PC-3 (cell line): ENCODE data around the gene EDN3. TPM values are rescaled to one million over a fixed set of nuclear protein-coding genes. Genes with fewer than 3 reads are reported as not detected.

Experiments used
- ATAC-seq: fragments of 200-7000 bp; cut with Tn5 transposase; 2 replicates; pipeline ENCODE4 v1.9.1; 2020; ENCODE audit warnings: mild to moderate bottlenecking, moderate library complexity
- Bru-seq: library from RNA; stranded (reverse); fragments of 400-500 nt; gene quantifications from one replicate; lab custom pipeline; 2021; lab: Mats Ljungman, UMichigan
- BruChase-seq, 2 experiments: library from RNA; stranded (reverse); fragments of 400-500 nt; gene quantifications; one replicate each; lab custom pipeline; 2021; lab: Mats Ljungman, UMichigan
- BruUV-seq: library from RNA; stranded (reverse); fragments of 400-500 nt; replicated peaks from 2 replicates; lab custom pipeline; 2021; lab: Mats Ljungman, UMichigan
- CTCF ChIA-PET: fragments of 300-600 bp; sonication (Branson Sonifier 250); formaldehyde crosslinking; loops from one replicate; lab custom pipeline; 2022; ENCODE audit warnings: antibody characterized with exemption; lab: Charles Lee
- POLR2A ChIA-PET: fragments of 300-600 bp; sonication (Branson Sonifier 250); formaldehyde crosslinking; loops from one replicate; lab custom pipeline; 2022; ENCODE audit warnings: antibody characterized with exemption; ENCODE audit not compliant: unreplicated experiment; lab: Charles Lee
- DNase-seq: peaks from one replicate; pipeline ENCODE4 v3.0.0-alpha.2; 2015
- H2AFZ ChIP-seq: fragments of 300-600 bp; sonication (generic); 2 replicates; pipeline ENCODE4 v1.6.0; 2016; ENCODE audit warnings: antibody characterized with exemption, low read length
- H3F3A ChIP-seq: fragments of 300-600 bp; sonication (generic); one replicate; pipeline ENCODE4 v1.6.0; 2017; ENCODE audit warnings: antibody characterized with exemption, low read length, control low read depth, mild to moderate bottlenecking; ENCODE audit not compliant: unreplicated experiment
- H3K27ac ChIP-seq: fragments of 300-600 bp; sonication (generic); 2 replicates; pipeline ENCODE4 v1.5.1; 2016; ENCODE audit warnings: mild to moderate bottlenecking, low read length
- H3K27me3 ChIP-seq: fragments of 300-600 bp; sonication (generic); 2 replicates; pipeline ENCODE4 v1.6.1; 2016; ENCODE audit warnings: low read length, mixed read lengths
- H3K36me3 ChIP-seq: fragments of 300-600 bp; sonication (generic); 2 replicates; pipeline ENCODE4 v1.6.1; 2016; ENCODE audit warnings: low read depth, mixed run types, low read length, mixed read lengths
- H3K4me1 ChIP-seq: fragments of 300-600 bp; sonication (generic); 2 replicates; pipeline ENCODE4 v1.5.1; 2016; ENCODE audit warnings: low read length; ENCODE audit not compliant: insufficient read depth
- H3K4me2 ChIP-seq: fragments of 300-600 bp; sonication (generic); 2 replicates; pipeline ENCODE4 v1.6.0; 2016; ENCODE audit warnings: low read length
- H3K4me3 ChIP-seq: fragments of 300-600 bp; sonication (generic); 2 replicates; pipeline ENCODE4 v1.5.1; 2016; ENCODE audit warnings: mild to moderate bottlenecking, low read length, mixed read lengths
- H3K79me2 ChIP-seq: fragments of 300-600 bp; sonication (generic); 2 replicates; pipeline ENCODE4 v1.6.1; 2017; ENCODE audit warnings: low read length, mixed read lengths
- H3K9ac ChIP-seq: fragments of 300-600 bp; sonication (generic); 2 replicates; pipeline ENCODE4 v1.6.0; 2016; ENCODE audit warnings: mild to moderate bottlenecking, low read length
- H3K9me2 ChIP-seq: fragments of 300-600 bp; sonication (generic); replicated peaks from 2 replicates; pipeline ENCODE4 v1.6.1; 2016; ENCODE audit warnings: mixed run types, low read length, mixed read lengths
- H3K9me3 ChIP-seq: fragments of 300-600 bp; sonication (generic); 2 replicates; pipeline ENCODE4 v1.6.1; 2016; ENCODE audit warnings: low read length, mixed read lengths
- H4K20me1 ChIP-seq: fragments of 300-600 bp; sonication (generic); 2 replicates; pipeline ENCODE4 v1.6.1; 2016; ENCODE audit warnings: low read length, mixed read lengths
- EZH2 ChIP-seq: fragments of 300-600 bp; sonication (generic); IDR thresholded peaks from one replicate; pipeline ENCODE4 v1.6.1; 2017; ENCODE audit warnings: antibody characterized with exemption, mild to moderate bottlenecking, low read length; ENCODE audit not compliant: unreplicated experiment
- EZH2phosphoT487 ChIP-seq: fragments of 300-600 bp; sonication (generic); IDR thresholded peaks from 2 replicates; pipeline ENCODE4 v1.6.1; 2018; ENCODE audit warnings: mild to moderate bottlenecking, antibody characterized with exemption, low read length, borderline replicate concordance
- intact Hi-C: fragments of 100-400 bp; cut with micrococcal nuclease; formaldehyde crosslinking; loops from 2 replicates; pipeline ENCODE4 v1.9.0; 2023
- long read RNA-seq: library from polyadenylated mRNA; unstranded; transcript quantifications from one replicate; pipeline ENCODE4 v2.0.0, GENCODE V29; 2021; ENCODE audit not compliant: unreplicated experiment
- total RNA-seq: library from RNA; depleted of rRNA; stranded (reverse); fragments of >200 nt; gene quantifications from 2 replicates; pipeline ENCODE4 v1.2.3, GENCODE V29; 2014; rRNA removed
- TF ChIP-seq, protein P1 (sequence below): fragments of 300-600 bp; sonication (generic); conservative IDR thresholded peaks from 2 replicates; pipeline ENCODE4 v1.5.1; 2017; ENCODE audit warnings: antibody characterized with exemption, low read depth, mild to moderate bottlenecking, low read length

EDN3 gene, protein sequence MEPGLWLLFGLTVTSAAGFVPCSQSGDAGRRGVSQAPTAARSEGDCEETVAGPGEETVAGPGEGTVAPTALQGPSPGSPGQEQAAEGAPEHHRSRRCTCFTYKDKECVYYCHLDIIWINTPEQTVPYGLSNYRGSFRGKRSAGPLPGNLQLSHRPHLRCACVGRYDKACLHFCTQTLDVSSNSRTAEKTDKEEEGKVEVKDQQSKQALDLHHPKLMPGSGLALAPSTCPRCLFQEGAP
- total RNA-seq (not detected in 2 replicates), Bru-seq, nascent RNA (not detected), BruChase-seq, experiment 1, labeled RNA remaining after a 6-hour chase (not detected), BruChase-seq, experiment 2, labeled RNA remaining after a 2-hour chase (not detected)
- long read RNA-seq = 0 reads

DNA sequence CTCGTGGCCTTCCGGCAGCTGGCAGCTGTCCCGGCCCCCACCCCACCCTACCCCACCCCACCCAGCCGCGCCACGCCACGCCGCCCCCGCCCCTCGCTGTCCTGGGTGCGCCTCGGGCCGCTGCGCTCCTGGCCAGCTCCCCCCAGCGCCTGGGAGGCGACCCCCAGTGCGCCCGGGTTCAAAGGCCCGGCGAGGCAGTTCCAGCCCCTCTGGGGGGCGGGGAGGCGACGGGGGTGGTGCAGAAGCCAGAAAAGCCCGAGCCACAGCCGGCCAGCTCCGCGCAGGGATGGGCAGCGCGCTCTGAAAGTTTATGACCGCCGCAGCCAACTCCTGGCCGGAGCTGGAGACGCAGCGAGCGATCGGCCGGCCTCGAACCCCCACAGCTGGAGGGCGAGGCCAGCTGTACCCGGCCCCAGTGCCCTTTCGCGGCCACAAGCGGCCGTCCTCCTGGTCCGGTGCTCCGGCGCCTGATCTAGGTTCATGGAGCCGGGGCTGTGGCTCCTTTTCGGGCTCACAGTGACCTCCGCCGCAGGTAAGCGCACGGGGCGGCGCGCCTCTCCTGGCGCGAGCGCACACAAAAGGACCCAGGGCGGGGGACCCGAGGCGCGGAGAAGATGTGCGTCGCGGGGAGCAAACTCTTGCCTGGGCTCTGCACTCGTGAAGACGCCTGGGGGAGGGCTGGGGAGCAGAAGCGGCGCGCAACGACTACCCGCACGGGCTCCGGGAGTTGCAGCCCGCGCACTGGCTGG is at the start of gene EDN3:
TSS of gene EDN3 (plus strand) at position 279 of the 749 bp plus-strand sequence. CDS start at position 481, 202 bp downstream.
- no peaks in the 10 kb centered on the region for H3K36me3 ChIP-seq
- ChIA-PET POLR2A (no interaction called here), CTCF (no interaction called here)
- no peak within 1 kb of the TSS for H3K27ac ChIP-seq
- H3K9me2 ChIP-seq = no peaks in the 10 kb centered on the region
- no peak within 1 kb of the TSS for H3K4me2 ChIP-seq
- H3F3A ChIP-seq = no peaks in the 10 kb centered on the region
- no peak within 1 kb of the TSS for H3K4me3 ChIP-seq
- TF ChIP-seq, protein P1, sequence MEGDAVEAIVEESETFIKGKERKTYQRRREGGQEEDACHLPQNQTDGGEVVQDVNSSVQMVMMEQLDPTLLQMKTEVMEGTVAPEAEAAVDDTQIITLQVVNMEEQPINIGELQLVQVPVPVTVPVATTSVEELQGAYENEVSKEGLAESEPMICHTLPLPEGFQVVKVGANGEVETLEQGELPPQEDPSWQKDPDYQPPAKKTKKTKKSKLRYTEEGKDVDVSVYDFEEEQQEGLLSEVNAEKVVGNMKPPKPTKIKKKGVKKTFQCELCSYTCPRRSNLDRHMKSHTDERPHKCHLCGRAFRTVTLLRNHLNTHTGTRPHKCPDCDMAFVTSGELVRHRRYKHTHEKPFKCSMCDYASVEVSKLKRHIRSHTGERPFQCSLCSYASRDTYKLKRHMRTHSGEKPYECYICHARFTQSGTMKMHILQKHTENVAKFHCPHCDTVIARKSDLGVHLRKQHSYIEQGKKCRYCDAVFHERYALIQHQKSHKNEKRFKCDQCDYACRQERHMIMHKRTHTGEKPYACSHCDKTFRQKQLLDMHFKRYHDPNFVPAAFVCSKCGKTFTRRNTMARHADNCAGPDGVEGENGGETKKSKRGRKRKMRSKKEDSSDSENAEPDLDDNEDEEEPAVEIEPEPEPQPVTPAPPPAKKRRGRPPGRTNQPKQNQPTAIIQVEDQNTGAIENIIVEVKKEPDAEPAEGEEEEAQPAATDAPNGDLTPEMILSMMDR = no peak
- TF ChIP-seq EZH2phosphoT487 = no peak
- TF ChIP-seq EZH2 = peak; percentile 40
- no peak within 1 kb of the TSS for H2AFZ ChIP-seq
- ATAC-seq (no peak), DNase-seq (no peak)
- peaks cover 98% of the 10 kb centered on the region for H3K27me3 ChIP-seq
- no peaks in the 10 kb centered on the region for H3K9me3 ChIP-seq
- intact Hi-C loops = no loop called here
- BruUV-seq = no TSS peak
- H3K79me2 ChIP-seq = no peaks in the 10 kb centered on the region
- no peak within 1 kb of the TSS for H3K9ac ChIP-seq
- H3K4me1 ChIP-seq = no peaks in the 10 kb centered on the region
- no peaks in the 10 kb centered on the region for H4K20me1 ChIP-seq

DNA sequence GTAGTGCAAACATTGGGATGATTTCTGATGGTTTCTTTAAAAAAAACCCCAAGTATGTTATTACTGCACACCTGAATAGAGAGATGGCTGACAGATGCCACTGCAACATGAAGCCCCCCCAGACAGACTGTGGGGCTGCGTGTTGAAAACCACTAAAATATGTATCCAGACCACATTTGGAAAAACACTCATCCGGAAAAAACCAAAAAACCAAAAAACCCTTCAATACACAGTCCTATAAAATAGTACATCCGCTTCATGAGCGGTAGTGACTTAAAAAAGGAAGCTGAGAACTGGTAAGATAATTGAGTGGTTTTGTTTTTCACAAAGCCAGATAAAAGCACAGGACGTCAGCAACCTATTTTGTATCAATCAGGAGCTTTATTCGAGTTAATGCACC is 47.1 kb upstream of the EDN3 start:
- no peak overlapping the region for H2AFZ ChIP-seq
- H3K4me1 ChIP-seq = no peaks in the 10 kb centered on the region
- DNase-seq (no peak), ATAC-seq (no peak)
- CTCF ChIA-PET = no interaction called here
- H3F3A ChIP-seq = no peaks in the 10 kb centered on the region
- H3K9me3 ChIP-seq = no peaks in the 10 kb centered on the region
- H3K36me3 ChIP-seq = no peaks in the 10 kb centered on the region
- no peak for TF ChIP-seq EZH2phosphoT487
- TF ChIP-seq, protein P1 = no peak
- no peak for TF ChIP-seq EZH2
- POLR2A ChIA-PET = no interaction called here
- no peaks in the 10 kb centered on the region for H3K9me2 ChIP-seq
- no peak overlapping the region for H3K4me2 ChIP-seq
- H3K9ac ChIP-seq = no peak overlapping the region
- intact Hi-C loops = no loop called here
- no peaks in the 10 kb centered on the region for H3K79me2 ChIP-seq
- no peak overlapping the region for H3K27ac ChIP-seq
- H3K4me3 ChIP-seq = no peak overlapping the region
- H3K27me3 ChIP-seq = peaks cover 96% of the 10 kb centered on the region
- BruUV-seq = no TSS peak
- no peaks in the 10 kb centered on the region for H4K20me1 ChIP-seq
